ENCODE results near the gene SLC51B.
"Not testable (repeated sequence)": the region's sequence is repeated elsewhere in the genome, so short reads cannot be mapped to it uniquely, and the experiment has no call there.

The SLC51B gene

GRCh38 chr15:65041787-65042186 is 3.4 kb upstream of the SLC51B start:
- Histone ChIP-seq H3K4me3 (ENCODE audit: low read depth, low read length) (no peak overlapping the region), H3K9me3 (ENCODE audit: control insufficient read depth, insufficient read depth, low read length) (no peaks in the 10 kb centered on the region), H3K27me3 (ENCODE audit: control insufficient read depth, insufficient read depth, low read length) (no peaks in the 10 kb centered on the region), H3K27ac (ENCODE audit: low read depth, low read length) (no peak overlapping the region), H3K36me3 (ENCODE audit: control insufficient read depth, insufficient read depth, low read length) (no peaks in the 10 kb centered on the region), H3K9ac (ENCODE audit: low read depth, low read length) (no peak overlapping the region), H3K4me1 (ENCODE audit: control insufficient read depth, insufficient read depth, low read length) (no peaks in the 10 kb centered on the region)

GRCh38 chr15:65042776-65043327 is 2.3 kb upstream of the SLC51B start:
- Histone ChIP-seq H3K9ac (ENCODE audit: low read depth, low read length) (no peak overlapping the region), H3K36me3 (ENCODE audit: control insufficient read depth, insufficient read depth, low read length) (no peaks in the 10 kb centered on the region), H3K9me3 (ENCODE audit: control insufficient read depth, insufficient read depth, low read length) (no peaks in the 10 kb centered on the region), H3K4me3 (ENCODE audit: low read depth, low read length) (no peak overlapping the region), H3K27ac (ENCODE audit: low read depth, low read length) (no peak overlapping the region), H3K27me3 (ENCODE audit: control insufficient read depth, insufficient read depth, low read length) (no peaks in the 10 kb centered on the region), H3K4me1 (ENCODE audit: control insufficient read depth, insufficient read depth, low read length) (no peaks in the 10 kb centered on the region)

GRCh38 chr15:65044218-65044617 is 969 bp upstream of the SLC51B start:
- not testable (repeated sequence) for H3K27ac ChIP-seq (ENCODE audit: low read depth, low read length); H3K9ac ChIP-seq (ENCODE audit: low read depth, low read length); H3K36me3 ChIP-seq (ENCODE audit: control insufficient read depth, insufficient read depth, low read length); H3K27me3 ChIP-seq (ENCODE audit: control insufficient read depth, insufficient read depth, low read length); H3K4me3 ChIP-seq (ENCODE audit: low read depth, low read length); H3K9me3 ChIP-seq (ENCODE audit: control insufficient read depth, insufficient read depth, low read length); H3K4me1 ChIP-seq (ENCODE audit: control insufficient read depth, insufficient read depth, low read length)

GRCh38 chr15:65048241-65048640 is 3.1 kb downstream of the SLC51B start:
- H3K4me1 ChIP-seq (ENCODE audit: control insufficient read depth, insufficient read depth, low read length) = no peaks in the 10 kb centered on the region
- H3K4me3 ChIP-seq (ENCODE audit: low read depth, low read length) = no peak overlapping the region
- H3K27me3 ChIP-seq (ENCODE audit: control insufficient read depth, insufficient read depth, low read length) = no peaks in the 10 kb centered on the region
- H3K27ac ChIP-seq (ENCODE audit: low read depth, low read length) = no peak overlapping the region
- no peaks in the 10 kb centered on the region for H3K9me3 ChIP-seq (ENCODE audit: control insufficient read depth, insufficient read depth, low read length)
- no peaks in the 10 kb centered on the region for H3K36me3 ChIP-seq (ENCODE audit: control insufficient read depth, insufficient read depth, low read length)
- H3K9ac ChIP-seq (ENCODE audit: low read depth, low read length) = no peak overlapping the region

- Histone ChIP-seq H3K36me3 (ENCODE audit: control insufficient read depth, insufficient read depth, low read length) (no peaks in the 10 kb centered on the region), H3K27ac (ENCODE audit: low read depth, low read length) (no peak overlapping the region), H3K4me1 (ENCODE audit: control insufficient read depth, insufficient read depth, low read length) (no peaks in the 10 kb centered on the region), H3K27me3 (ENCODE audit: control insufficient read depth, insufficient read depth, low read length) (no peaks in the 10 kb centered on the region), H3K9ac (ENCODE audit: low read depth, low read length) (no peak overlapping the region), H3K9me3 (ENCODE audit: control insufficient read depth, insufficient read depth, low read length) (no peaks in the 10 kb centered on the region), H3K4me3 (ENCODE audit: low read depth, low read length) (peak overlapping the region; percentile 44)
Observed at GRCh38 chr15:65049418-65049840, 4.2 kb downstream of the SLC51B start.

GRCh38 chr15:65050270-65050669 is 5.1 kb downstream of the SLC51B start:
- Histone ChIP-seq H3K9me3 (ENCODE audit: control insufficient read depth, insufficient read depth, low read length) (no peaks in the 10 kb centered on the region), H3K27me3 (ENCODE audit: control insufficient read depth, insufficient read depth, low read length) (no peaks in the 10 kb centered on the region), H3K4me1 (ENCODE audit: control insufficient read depth, insufficient read depth, low read length) (no peaks in the 10 kb centered on the region), H3K36me3 (ENCODE audit: control insufficient read depth, insufficient read depth, low read length) (no peaks in the 10 kb centered on the region), H3K27ac (ENCODE audit: low read depth, low read length) (no peak overlapping the region), H3K4me3 (ENCODE audit: low read depth, low read length) (no peak overlapping the region), H3K9ac (ENCODE audit: low read depth, low read length) (no peak overlapping the region)

GRCh38 chr15:65051266-65051665 is 6.1 kb downstream of the SLC51B start:
- Histone ChIP-seq H3K4me3 (ENCODE audit: low read depth, low read length) (no peak overlapping the region), H3K27ac (ENCODE audit: low read depth, low read length) (no peak overlapping the region), H3K9me3 (ENCODE audit: control insufficient read depth, insufficient read depth, low read length) (no peaks in the 10 kb centered on the region), H3K36me3 (ENCODE audit: control insufficient read depth, insufficient read depth, low read length) (no peaks in the 10 kb centered on the region), H3K4me1 (ENCODE audit: control insufficient read depth, insufficient read depth, low read length) (no peaks in the 10 kb centered on the region), H3K9ac (ENCODE audit: low read depth, low read length) (no peak overlapping the region), H3K27me3 (ENCODE audit: control insufficient read depth, insufficient read depth, low read length) (no peaks in the 10 kb centered on the region)

- Histone ChIP-seq H3K27me3 (ENCODE audit: control insufficient read depth, insufficient read depth, low read length) (no peaks in the 10 kb centered on the region), H3K9me3 (ENCODE audit: control insufficient read depth, insufficient read depth, low read length) (no peaks in the 10 kb centered on the region), H3K4me1 (ENCODE audit: control insufficient read depth, insufficient read depth, low read length) (no peaks in the 10 kb centered on the region), H3K4me3 (ENCODE audit: low read depth, low read length) (no peak overlapping the region), H3K36me3 (ENCODE audit: control insufficient read depth, insufficient read depth, low read length) (no peaks in the 10 kb centered on the region; the same call in 1 of the 2 replicates), H3K27ac (ENCODE audit: low read depth, low read length) (no peak overlapping the region), H3K9ac (ENCODE audit: low read depth, low read length) (no peak overlapping the region)
Observed at GRCh38 chr15:65052956-65053355, 7.8 kb downstream of the SLC51B start.

- Histone ChIP-seq H3K9me3 (ENCODE audit: control insufficient read depth, insufficient read depth, low read length) (no peaks in the 10 kb centered on the region), H3K4me1 (ENCODE audit: control insufficient read depth, insufficient read depth, low read length) (no peaks in the 10 kb centered on the region), H3K4me3 (ENCODE audit: low read depth, low read length) (no peak overlapping the region), H3K9ac (ENCODE audit: low read depth, low read length) (no peak overlapping the region), H3K36me3 (ENCODE audit: control insufficient read depth, insufficient read depth, low read length) (no peaks in the 10 kb centered on the region; the same call in none of the 2 replicates), H3K27ac (ENCODE audit: low read depth, low read length) (no peak overlapping the region), H3K27me3 (ENCODE audit: control insufficient read depth, insufficient read depth, low read length) (no peaks in the 10 kb centered on the region)
Observed at GRCh38 chr15:65054333-65055200, 9.4 kb downstream of the SLC51B start.

GRCh38 chr15:65055201-65055870 is 10.1 kb downstream of the SLC51B start:
- no peak overlapping the region for H3K9ac ChIP-seq (ENCODE audit: low read depth, low read length)
- no peak overlapping the region for H3K27ac ChIP-seq (ENCODE audit: low read depth, low read length)
- no peak overlapping the region for H3K4me3 ChIP-seq (ENCODE audit: low read depth, low read length)
- no peaks in the 10 kb centered on the region; the same call in none of the 2 replicates for H3K36me3 ChIP-seq (ENCODE audit: control insufficient read depth, insufficient read depth, low read length)
- H3K4me1 ChIP-seq (ENCODE audit: control insufficient read depth, insufficient read depth, low read length) = no peaks in the 10 kb centered on the region
- H3K9me3 ChIP-seq (ENCODE audit: control insufficient read depth, insufficient read depth, low read length) = no peaks in the 10 kb centered on the region
- H3K27me3 ChIP-seq (ENCODE audit: control insufficient read depth, insufficient read depth, low read length) = no peaks in the 10 kb centered on the region

GRCh38 chr15:65056106-65056505 is 10.9 kb downstream of the SLC51B start:
- Histone ChIP-seq H3K9ac (ENCODE audit: low read depth, low read length) (no peak overlapping the region), H3K9me3 (ENCODE audit: control insufficient read depth, insufficient read depth, low read length) (no peaks in the 10 kb centered on the region), H3K27ac (ENCODE audit: low read depth, low read length) (no peak overlapping the region), H3K27me3 (ENCODE audit: control insufficient read depth, insufficient read depth, low read length) (no peaks in the 10 kb centered on the region), H3K4me3 (ENCODE audit: low read depth, low read length) (no peak overlapping the region), H3K36me3 (ENCODE audit: control insufficient read depth, insufficient read depth, low read length) (no peaks in the 10 kb centered on the region; the same call in none of the 2 replicates), H3K4me1 (ENCODE audit: control insufficient read depth, insufficient read depth, low read length) (no peaks in the 10 kb centered on the region)
